ENCODE data around the gene CMYA5.

DNA sequence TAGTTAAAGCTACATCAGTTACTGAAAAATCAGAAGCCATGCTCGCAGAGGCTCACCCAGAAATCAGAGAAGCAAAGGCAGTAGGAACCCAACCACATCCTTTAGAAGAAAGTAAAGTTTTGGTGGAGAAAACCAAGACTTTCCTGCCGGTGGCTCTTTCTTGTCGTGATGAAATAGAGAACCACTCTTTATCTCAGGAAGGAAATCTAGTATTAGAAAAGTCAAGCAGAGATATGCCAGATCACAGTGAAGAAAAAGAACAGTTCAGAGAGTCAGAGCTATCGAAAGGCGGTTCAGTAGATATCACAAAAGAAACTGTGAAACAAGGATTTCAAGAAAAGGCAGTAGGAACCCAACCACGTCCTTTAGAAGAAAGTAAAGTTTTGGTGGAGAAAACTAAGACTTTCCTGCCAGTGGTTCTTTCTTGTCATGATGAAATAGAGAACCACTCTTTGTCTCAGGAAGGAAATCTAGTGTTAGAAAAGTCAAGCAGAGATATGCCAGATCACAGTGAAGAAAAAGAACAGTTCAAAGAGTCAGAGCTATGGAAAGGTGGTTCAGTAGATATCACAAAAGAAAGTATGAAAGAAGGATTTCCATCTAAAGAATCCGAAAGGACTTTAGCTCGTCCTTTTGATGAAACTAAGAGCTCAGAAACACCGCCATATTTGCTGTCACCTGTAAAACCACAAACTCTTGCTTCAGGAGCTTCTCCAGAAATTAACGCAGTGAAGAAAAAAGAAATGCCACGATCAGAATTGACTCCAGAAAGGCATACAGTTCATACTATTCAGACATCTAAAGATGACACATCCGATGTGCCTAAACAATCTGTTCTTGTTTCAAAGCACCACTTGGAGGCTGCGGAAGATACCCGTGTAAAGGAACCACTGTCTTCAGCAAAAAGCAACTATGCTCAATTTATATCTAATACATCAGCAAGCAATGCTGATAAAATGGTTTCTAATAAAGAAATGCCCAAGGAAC lies 47.2 kb downstream of the CMYA5 start:
- TF ChIP-seq POLR2A (IDR thresholded peaks at IDR 0.05; ENCODE audit: low read depth, low read length) (no peak), SPI1 (IDR thresholded peaks at IDR 0.05; ENCODE audit: low read depth, low read length) (no peak)
